NCI-H526 (cell line): ENCODE data around the gene RAB6B.

Source experiments
- DNase-seq, 2 experiments: peaks; one replicate each; lab custom pipeline; 2025; lab: John Stamatoyannopoulos, UW

Gene RAB6B

DNA sequence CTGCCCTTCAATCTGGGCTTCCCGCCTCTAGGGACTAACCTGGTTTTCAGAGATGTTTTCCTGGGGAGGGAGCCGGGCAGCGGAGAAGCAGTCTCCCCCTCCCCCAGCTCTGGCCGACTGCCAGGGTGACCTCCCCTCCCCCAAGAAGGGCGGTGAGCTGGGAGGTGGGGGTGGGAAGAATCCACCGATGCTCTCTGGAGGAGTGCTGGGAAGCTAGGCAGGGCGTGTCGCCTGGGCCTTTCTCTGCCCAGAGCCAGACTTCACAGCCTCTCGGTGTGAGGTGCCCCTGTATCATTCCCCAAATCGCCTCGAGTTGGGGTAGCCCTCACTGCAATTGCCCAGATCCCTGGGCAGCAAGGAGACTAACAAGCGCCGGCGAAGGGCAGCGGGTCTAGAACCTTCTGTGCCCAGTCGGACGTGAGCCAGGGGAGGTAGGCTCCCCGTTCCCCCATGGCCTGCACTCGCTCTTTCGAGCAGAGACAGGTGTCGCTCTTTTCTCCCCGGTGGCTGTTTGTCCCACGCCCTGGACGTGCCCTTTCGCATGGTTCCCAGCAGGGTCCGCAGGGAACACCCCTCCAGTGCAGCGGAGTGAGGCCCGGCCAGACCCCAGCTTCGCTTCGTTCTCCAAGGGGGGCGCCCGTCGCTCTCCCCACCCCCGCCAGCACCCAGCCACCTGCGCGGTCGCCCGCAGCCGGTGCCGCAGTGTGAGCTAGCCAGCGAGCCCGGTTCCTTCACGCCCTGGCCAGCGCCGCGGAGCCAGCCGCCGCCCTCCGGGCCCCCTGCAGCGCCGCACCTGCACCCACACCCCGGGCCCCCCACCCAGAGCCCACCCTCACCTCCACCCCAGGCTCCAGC is 1.1 kb downstream of the RAB6B start:
- DNase-seq = peak in 1 of 2 experiments; percentile 53

DNA sequence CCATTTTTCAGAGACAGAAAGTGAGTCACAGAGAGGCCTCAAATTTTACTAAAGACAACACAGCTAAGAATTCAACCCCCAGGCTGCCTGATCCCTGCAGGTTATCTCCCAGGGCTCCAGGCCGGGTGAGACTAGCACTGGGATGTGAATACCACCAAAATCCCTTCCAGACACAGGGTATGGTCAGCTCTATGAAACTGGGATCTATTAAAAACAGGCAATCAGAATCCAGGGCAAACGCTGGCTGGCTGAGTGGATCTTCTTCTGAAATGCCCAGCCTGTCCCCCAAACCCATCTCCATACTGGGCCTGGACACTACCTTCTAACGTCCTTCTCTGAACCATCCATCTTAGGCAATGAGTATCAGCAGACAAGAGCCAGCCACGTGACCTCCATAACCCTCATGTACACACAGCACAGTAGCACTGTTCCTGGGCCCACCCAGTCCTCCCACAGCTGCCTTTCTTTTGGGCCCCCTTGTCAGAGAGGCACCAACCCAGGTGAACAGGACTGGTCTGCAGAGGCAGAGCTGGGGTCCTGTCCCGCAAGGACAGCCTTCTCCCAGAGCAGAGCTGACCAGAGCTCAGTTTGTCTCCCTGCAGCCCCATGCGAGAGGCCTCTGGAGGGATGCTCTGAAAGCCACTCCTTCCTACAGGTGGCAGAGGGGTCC is 1.9 kb downstream of the RAB6B start:
- DNase-seq = no peak

DNA sequence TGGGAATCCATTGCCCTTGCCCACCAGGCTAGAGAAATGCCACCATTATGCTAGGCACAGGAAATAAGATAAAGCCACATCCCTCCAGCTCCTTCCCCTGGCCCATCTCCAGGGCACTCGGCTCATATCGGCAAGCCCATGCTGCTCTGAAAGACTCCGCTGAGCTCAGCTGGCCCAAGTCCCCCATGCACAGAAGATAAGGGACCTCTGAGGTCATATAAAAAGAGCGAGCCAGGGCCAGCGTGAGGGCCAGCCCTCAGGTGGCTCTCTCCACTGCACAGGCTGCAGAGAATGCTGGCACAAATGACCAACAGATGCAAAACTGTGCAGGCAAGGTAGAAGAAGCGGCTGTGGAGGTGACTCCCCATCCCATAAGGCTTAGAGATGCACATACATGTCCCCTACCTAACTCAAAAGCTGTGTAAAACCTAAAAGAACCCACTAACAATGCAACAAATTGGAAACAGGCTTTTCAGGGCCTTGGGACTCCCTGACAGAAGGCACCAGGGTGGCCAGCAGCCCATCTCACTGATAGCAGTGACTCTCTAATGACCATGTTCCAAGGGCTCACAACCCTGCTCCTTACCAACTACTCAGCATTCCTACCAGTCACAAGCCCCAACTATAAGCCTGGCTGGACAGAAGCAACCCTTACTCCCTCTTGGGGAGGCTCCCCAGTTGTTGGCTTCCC is 3.0 kb downstream of the RAB6B start:
- no peak for DNase-seq

DNA sequence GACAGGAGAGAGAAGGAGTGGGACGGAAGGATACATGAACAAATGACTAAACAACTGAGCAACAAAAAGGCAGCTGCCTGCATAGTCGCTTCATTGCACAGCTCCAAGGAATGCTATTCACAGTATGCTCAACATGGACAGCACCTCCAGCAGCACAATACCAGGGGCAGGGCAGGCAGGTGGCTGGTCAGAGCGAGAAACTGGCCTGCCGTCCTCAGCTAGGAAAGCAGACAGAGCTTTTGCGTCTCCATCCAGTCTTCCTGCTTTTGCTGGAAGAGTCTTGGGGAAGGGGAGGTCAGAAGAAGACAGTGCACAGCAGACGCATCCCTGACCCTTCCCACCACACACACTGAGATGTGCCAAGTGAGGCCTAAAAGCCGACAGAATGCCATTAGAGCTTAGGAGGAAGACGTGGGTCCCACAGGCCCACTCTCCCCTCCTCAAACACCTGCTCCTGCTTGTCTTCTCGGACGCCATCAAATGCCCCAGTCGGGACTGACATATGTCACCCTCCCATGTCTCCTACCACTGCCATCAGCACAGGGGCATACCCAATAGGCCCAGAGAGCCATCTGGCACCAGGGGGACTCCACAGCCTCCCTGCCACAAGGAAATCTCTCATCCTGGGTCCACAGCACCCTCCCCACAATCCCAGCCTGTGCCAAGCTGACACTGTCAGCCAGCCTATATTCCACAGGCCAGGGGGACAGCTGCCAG is 3.9 kb downstream of the RAB6B start:
- no peak for DNase-seq

DNA sequence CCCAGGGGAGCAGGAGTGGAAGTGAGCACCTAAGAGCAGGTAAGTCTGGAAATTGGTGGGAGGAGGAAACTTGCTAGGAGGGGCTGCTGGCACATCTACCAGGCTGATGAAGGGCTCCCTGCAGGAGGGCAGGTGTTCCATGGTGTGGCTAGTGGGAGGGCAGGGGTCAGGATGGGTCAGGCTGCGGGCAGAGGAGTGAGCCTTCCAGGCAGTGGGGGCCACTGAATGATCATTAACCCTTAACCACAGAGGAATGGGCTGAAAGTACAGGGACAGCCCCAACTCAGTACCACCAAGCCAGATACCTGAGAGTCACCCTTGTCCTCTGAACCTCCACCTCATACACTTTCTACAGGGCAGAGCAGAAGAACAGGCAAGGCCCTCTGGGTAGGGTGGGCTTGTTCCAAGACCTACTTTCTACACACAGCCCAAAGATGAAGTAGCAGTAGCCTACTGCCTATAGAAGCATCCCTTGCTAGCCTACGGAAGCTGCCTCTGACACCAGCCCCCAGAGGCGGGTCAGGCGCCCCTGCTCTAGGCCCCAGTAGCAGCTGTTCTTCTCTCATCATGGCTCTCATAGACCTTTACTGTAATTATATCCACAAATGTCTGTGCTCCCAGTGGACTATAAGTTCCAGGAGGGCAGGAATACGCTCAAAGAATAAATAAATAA is 4.6 kb downstream of the RAB6B start:
- no peak for DNase-seq

- DNase-seq = no peak
These were observed 5.6 kb downstream of the RAB6B start for GRCh38 chr3:133890037-133890436.

DNA sequence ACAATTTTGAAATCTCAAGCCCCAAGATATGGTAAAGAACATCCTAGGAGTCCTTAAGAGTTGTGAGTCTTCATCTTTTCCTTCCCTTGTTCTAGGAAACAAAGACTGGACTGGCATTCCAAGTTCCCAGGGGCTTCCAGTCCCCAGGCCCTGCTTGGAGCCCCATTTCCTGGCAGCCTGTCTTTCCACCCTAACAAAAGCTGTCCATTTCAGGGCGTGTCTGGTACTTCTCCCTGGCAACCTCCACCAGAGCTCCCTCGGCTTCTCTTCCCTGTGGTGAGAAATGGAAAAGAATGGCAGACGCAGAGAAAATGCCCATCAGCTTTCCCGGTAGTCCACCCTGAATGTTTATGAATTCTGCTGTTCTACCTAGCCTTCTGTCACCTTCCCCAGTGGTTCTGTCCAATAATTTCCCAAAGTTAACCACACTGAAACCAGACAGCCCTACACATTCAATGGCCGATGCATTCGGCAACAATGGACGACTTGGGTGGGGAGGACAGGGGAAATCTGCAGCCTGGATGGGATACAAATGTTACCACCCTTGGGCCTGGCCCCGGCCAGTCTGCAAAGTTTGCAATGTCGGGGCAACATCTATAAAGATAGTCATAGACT is 6.8 kb downstream of the RAB6B start:
- DNase-seq = no peak

GRCh38 chr3:133887803-133888703 is 7.6 kb downstream of the RAB6B start:
- no peak for DNase-seq

GRCh38 chr3:133887074-133887802 is 8.4 kb downstream of the RAB6B start:
- no peak for DNase-seq

GRCh38 chr3:133886031-133886722 is 9.5 kb downstream of the RAB6B start:
- no peak for DNase-seq

- no peak for DNase-seq
These were observed 10.6 kb downstream of the RAB6B start for GRCh38 chr3:133884887-133885711.

DNA sequence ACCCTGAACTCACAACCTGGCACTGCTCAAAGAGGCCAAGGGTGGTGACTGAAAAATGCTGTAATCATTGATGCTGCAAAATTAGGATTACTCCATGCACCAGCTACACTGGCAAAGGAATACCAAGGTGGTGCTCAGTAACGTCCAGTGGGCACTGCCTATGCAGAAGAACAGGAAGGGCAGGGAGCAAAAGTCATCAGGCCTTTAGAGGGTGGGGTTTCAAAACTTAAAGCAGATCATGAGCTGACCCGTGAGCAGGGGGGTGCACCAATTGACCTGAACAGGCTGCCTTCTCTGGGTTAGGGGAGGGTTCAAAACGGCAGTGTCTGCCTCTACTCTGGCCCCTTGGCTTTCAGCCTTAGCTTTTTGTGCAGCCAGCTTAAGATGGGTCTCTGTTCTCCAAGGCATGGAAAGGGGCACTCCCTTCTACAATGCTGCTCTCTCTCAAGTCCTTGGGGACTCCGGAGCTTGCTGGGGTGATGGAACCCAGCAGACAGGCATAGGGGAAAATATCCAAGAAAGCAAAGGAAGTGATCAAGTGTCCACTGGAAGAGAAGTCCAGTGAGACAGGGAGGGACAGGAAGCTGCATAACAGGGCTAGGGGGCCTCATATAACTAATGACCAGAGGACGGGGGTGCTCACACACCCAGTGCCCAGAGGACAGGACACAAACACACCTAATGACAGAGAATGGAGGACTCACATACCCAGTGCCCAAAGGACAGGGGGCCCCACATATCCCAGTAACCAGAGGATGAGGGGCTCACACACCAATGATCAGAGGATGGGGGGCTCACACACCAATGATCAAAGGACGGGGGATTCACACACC is 11.4 kb downstream of the RAB6B start:
- DNase-seq = no peak

- no peak for DNase-seq
These were observed 12.0 kb downstream of the RAB6B start for GRCh38 chr3:133883641-133884040.

DNA sequence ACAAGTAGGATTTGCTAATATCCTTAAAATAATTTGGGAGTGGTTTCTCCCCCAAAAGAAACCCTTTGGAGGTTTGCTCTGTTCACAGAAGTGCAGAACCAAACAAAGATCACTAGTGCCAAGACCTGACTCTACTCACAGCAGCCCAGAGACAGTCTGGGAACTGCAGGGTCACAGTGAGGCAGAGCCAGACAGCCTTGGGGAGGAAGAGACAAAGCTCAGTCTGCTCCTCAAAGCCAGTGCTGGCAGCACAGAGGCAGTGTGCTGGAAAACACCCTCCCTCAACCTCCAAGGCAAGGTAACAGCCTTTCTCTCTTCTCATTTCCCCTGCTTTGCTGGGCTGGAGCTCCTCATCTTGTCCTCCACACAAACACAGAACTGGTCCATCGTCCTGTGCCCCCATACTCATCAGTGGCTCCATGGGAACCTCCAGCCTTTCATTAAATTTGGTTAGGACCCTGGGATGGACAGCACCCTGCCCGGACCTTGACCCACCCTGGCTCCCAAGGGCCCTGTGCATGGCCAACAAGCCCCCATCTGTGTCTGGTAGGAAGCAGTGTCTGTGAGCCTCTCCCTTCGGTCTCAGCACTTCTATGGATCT is 12.6 kb downstream of the RAB6B start:
- DNase-seq = no peak

DNA sequence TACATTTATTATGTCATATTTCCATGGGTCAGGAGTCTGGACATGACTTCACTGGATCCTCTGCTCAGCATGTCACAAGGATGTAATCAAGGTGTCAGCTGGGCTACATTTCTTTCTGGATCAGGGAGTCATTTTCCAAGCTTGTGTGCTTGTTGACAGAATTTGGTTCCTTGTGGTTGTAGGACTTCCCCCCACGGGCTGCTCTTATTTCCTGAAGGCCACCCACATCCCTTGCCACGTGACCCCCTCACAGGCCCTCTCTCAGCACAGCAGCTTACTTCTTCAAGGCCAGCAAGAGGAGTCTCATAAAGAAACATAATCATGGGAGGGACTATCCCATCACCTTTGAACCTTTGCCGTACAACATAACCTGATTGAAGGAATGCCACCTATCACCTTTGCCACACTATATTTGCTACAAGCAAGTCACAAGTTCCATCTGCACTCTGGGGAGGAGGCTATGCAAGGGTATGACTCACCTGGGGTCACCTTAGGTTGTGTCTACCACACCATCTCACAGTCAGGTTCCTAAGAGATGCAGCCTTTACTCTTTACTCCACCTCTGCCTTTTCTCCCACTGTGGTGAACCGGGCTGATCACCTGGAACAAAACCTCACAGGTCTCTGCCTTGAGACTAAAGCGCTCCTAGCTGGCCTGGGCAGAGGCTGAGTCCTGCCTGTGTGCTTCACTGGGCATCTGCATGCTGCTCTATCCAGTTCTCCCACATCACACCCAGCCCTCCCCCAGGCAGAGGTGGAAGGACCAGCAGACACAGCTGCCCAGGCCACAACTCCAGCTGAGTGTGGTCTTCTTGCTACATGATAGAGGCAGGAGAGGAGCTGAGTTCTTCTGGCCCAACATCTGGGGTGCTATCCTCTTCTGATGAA is 13.5 kb downstream of the RAB6B start:
- no peak for DNase-seq

DNA sequence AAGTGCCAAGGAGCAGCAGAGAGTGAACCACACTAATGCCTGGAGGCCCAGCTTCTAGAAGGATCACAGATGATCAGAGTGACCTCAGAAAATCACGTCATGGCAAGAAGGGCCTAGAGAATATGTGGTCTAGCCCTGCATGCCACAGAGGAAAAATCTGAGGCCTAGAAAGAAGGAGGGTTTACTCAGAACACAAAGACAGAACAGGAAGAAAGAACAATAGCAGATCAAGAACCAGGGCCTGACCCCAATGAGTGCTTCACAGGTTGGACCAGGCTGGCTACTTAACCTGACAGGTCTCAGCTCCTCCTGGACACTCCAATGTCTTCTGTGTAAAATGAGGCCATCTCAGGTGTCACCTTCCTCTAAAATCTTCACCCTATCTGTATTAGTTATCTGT is 14.2 kb downstream of the RAB6B start:
- no peak for DNase-seq
